Endodermal cell (in vitro differentiated cells): Measurements from ENCODE around the gene C12orf76. TPM values are rescaled to one million over a fixed set of nuclear protein-coding genes. Genes with fewer than 3 reads are reported as not detected.
A peak's percentile ranks its signal among the peaks of the same experiment; 100 is the strongest.
"Not testable (repeated sequence)": the region's sequence is repeated elsewhere in the genome, so short reads cannot be mapped to it uniquely, and the experiment has no call there.

Experiments used
- DNase-seq: peaks from one replicate; pipeline ENCODE4 v3.0.0-alpha.2; 2017
- H3K27ac ChIP-seq: 2 replicates; pipeline ENCODE4 v1.5.1; 2013; ENCODE audit warnings: mild to moderate bottlenecking, low read depth, low read length, moderate library complexity
- H3K27me3 ChIP-seq: 2 replicates; pipeline ENCODE4 v1.6.1; 2013; ENCODE audit warnings: mild to moderate bottlenecking, low read length, moderate library complexity; ENCODE audit not compliant: insufficient read depth, control insufficient read depth, poor library complexity, severe bottlenecking
- H3K36me3 ChIP-seq: 2 replicates; pipeline ENCODE4 v1.7.0; 2013; ENCODE audit warnings: mild to moderate bottlenecking, low read length, moderate library complexity; ENCODE audit not compliant: control insufficient read depth, insufficient read depth
- H3K4me1 ChIP-seq: one replicate; pipeline ENCODE4 v1.7.0; 2013; ENCODE audit warnings: low read length; ENCODE audit not compliant: control insufficient read depth, insufficient read depth
- H3K4me3 ChIP-seq: 2 replicates; pipeline ENCODE4 v1.5.1; 2013; ENCODE audit warnings: mild to moderate bottlenecking, low read length, moderate library complexity
- H3K9ac ChIP-seq: 2 replicates; pipeline ENCODE4 v1.6.1; 2013; ENCODE audit warnings: mild to moderate bottlenecking, low read length, moderate library complexity; ENCODE audit not compliant: poor library complexity, severe bottlenecking; ENCODE audit errors: extremely low read depth
- H3K9me3 ChIP-seq: 2 replicates; pipeline ENCODE4 v1.6.1; 2013; ENCODE audit warnings: mild to moderate bottlenecking, low read length, moderate library complexity; ENCODE audit not compliant: control insufficient read depth
- H3K27ac Mint-ChIP-seq: 2 replicates; pipeline ENCODE4 v1.8.0; 2020; ENCODE audit warnings: mixed read lengths
- H3K27me3 Mint-ChIP-seq: 2 replicates; pipeline ENCODE4 v1.8.0; 2021; ENCODE audit warnings: mild to moderate bottlenecking, mixed read lengths; ENCODE audit not compliant: insufficient read depth
- H3K36me3 Mint-ChIP-seq: 2 replicates; pipeline ENCODE4 v1.8.0; 2020; ENCODE audit warnings: low read depth, mixed read lengths
- H3K4me1 Mint-ChIP-seq: 2 replicates; pipeline ENCODE4 v1.8.0; 2020; ENCODE audit warnings: mixed read lengths
- H3K4me3 Mint-ChIP-seq: 2 replicates; pipeline ENCODE4 v1.8.0; 2020; ENCODE audit warnings: mild to moderate bottlenecking, moderate library complexity, mixed read lengths
- H3K9me3 Mint-ChIP-seq: 2 replicates; pipeline ENCODE4 v1.8.0; 2020; ENCODE audit warnings: mild to moderate bottlenecking, mixed read lengths
- CTCF ChIP-seq: fragments of 200-600 bp; sonication (generic); conservative IDR thresholded peaks from 2 replicates; pipeline ENCODE4 v1.5.0; 2021; ENCODE audit warnings: antibody characterized with exemption, mild to moderate bottlenecking
- WGBS, 2 experiments: methylation state at CpG; one replicate each; pipeline versions ENCODE4 v1.1.5 to v1.1.7; 2013; ENCODE audit warnings: missing lambda C conversion rate in 2 of 2, mixed read lengths in 1 of 2; ENCODE audit not compliant: insufficient coverage in 1 of 2, insufficient read length in 1 of 2; 5-methylcytosine and 5-hydroxymethylcytosine counted together
- total RNA-seq, 2 donors: library from RNA; stranded (reverse); fragmentation: NEBNext Ultra II Directional in 1 of 2; extraction: Animal tissue kit (Norgen Biotek cat#: 25700) in 1 of 2; gene quantifications; 2 replicates in 1 of 2; 3 replicates in 1 of 2; pipeline ENCODE4 v1.2.1, GENCODE V29; 2021

C12orf76 gene
- total RNA-seq, 2 donors from 2014 or later, result 19.6 to 23.5 TPM

GRCh38 chr12:110068654-110069053 lies 20.3 kb upstream of the C12orf76 start:
- no peak overlapping the region for H3K27ac Mint-ChIP-seq
- no peaks in the 10 kb centered on the region for H3K27me3 ChIP-seq
- no peaks in the 10 kb centered on the region for H3K4me1 Mint-ChIP-seq
- no peak for TF ChIP-seq CTCF
- H3K9me3 ChIP-seq, result no peaks in the 10 kb centered on the region
- peaks cover 8% of the 10 kb centered on the region for H3K27me3 Mint-ChIP-seq
- 95% methylated on average over 2 of the region's 2 CpGs; no CpG with 5 or more reads in 1 of the 2 experiments for WGBS, 2 experiments
- H3K4me3 Mint-ChIP-seq, result no peak overlapping the region
- no peak for DNase-seq
- H3K4me3 ChIP-seq, result no peak overlapping the region
- no peaks in the 10 kb centered on the region for H3K36me3 Mint-ChIP-seq
- no peak overlapping the region for H3K9ac ChIP-seq
- no peaks in the 10 kb centered on the region for H3K36me3 ChIP-seq
- no peak overlapping the region for H3K27ac ChIP-seq
- H3K4me1 ChIP-seq, result no peaks in the 10 kb centered on the region
- H3K9me3 Mint-ChIP-seq, result no peaks in the 10 kb centered on the region

GRCh38 chr12:110068115-110068514 lies 19.8 kb upstream of the C12orf76 start:
- DNase-seq, H3K27ac Mint-ChIP-seq, H3K4me1 ChIP-seq, H3K9ac ChIP-seq, H3K27me3 Mint-ChIP-seq, H3K9me3 ChIP-seq, H3K9me3 Mint-ChIP-seq, H3K4me3 ChIP-seq, H3K36me3 ChIP-seq, H3K27ac ChIP-seq, H3K27me3 ChIP-seq, H3K36me3 Mint-ChIP-seq, H3K4me1 Mint-ChIP-seq, H3K4me3 Mint-ChIP-seq: not testable (repeated sequence)
- 94 to 98% methylated on average over 8 to 9 of the region's 9 CpGs for WGBS, 2 experiments

GRCh38 chr12:110067531-110067930 lies 19.2 kb upstream of the C12orf76 start:
- Mint-ChIP-seq H3K27ac (no peak overlapping the region), H3K4me3 (no peak overlapping the region), H3K9me3 (no peaks in the 10 kb centered on the region), H3K27me3 (peaks cover 8% of the 10 kb centered on the region), H3K36me3 (no peaks in the 10 kb centered on the region), H3K4me1 (no peaks in the 10 kb centered on the region)
- Histone ChIP-seq H3K9ac (no peak overlapping the region), H3K27me3 (no peaks in the 10 kb centered on the region), H3K4me3 (no peak overlapping the region), H3K9me3 (no peaks in the 10 kb centered on the region), H3K27ac (no peak overlapping the region), H3K4me1 (no peaks in the 10 kb centered on the region), H3K36me3 (no peaks in the 10 kb centered on the region)
- 93 to 98% methylated on average over 3 to 7 of the region's 7 CpGs for WGBS, 2 experiments
- peak; percentile 52 for DNase-seq
- no peak for TF ChIP-seq CTCF

DNA sequence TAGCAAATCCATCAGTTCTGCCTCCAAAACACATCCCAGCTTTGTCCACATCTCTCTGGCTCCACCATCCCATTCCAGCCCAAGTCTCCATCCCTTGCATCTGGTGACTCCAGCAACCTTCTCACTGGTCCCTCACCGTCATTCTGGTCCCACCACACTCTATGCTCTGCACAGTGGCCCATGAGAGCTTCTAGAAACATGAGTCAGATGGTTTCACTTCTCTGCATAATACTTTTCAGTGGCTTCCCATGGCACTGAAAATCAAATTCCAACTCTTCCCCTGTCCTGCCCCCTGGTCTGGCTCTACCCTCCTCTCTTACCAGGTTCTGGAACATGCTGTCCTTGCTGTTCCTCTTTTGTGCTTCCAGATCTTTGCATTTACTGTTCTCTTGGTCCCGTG lies 17.2 kb upstream of the C12orf76 start:
- Histone ChIP-seq H3K9me3 (no peaks in the 10 kb centered on the region), H3K27ac (no peak overlapping the region), H3K36me3 (no peaks in the 10 kb centered on the region), H3K27me3 (no peaks in the 10 kb centered on the region), H3K9ac (no peak overlapping the region), H3K4me3 (no peak overlapping the region), H3K4me1 (no peaks in the 10 kb centered on the region)
- no peak for TF ChIP-seq CTCF
- H3K4me1 Mint-ChIP-seq, result peaks cover under 1% of the 10 kb centered on the region
- 93 to 100% methylated on average over 1 to 2 of the region's 2 CpGs for WGBS, 2 experiments
- no peak for DNase-seq
- peaks cover 7% of the 10 kb centered on the region for H3K27me3 Mint-ChIP-seq
- no peaks in the 10 kb centered on the region for H3K9me3 Mint-ChIP-seq
- H3K27ac Mint-ChIP-seq, result no peak overlapping the region
- no peak overlapping the region for H3K4me3 Mint-ChIP-seq
- no peaks in the 10 kb centered on the region for H3K36me3 Mint-ChIP-seq
